ENCODE results near the gene RFTN1. TPM values are rescaled to one million over a fixed set of nuclear protein-coding genes. Genes with fewer than 3 reads are reported as not detected.

Gene RFTN1
- total RNA-seq, 1 donor from 2014 or later = 25.0 TPM

DNA sequence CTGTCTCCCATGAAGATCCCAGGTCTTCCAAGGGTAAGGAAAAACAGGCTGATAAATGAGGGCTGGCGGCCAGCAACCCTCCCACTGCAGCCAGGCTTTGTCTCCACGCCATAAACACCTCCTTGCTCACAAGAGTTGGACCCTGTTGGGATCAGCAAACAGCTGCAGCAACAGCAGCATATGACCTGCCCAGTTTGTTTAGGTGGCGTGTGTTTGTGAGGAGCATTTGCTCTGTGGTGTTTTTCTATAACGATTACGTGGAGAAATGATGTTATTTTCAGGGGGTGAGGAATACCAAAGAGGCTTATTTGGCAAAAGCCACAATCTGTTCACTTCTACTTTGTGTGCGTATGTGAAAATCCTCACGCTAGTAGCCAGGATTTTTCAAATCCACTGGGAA, 58.5 kb downstream of the RFTN1 start:
- peak; percentile 68 for ATAC-seq
- intact Hi-C loops (cut with micrococcal nuclease) = no loop called here
- peak; percentile 58 for DNase-seq

DNA sequence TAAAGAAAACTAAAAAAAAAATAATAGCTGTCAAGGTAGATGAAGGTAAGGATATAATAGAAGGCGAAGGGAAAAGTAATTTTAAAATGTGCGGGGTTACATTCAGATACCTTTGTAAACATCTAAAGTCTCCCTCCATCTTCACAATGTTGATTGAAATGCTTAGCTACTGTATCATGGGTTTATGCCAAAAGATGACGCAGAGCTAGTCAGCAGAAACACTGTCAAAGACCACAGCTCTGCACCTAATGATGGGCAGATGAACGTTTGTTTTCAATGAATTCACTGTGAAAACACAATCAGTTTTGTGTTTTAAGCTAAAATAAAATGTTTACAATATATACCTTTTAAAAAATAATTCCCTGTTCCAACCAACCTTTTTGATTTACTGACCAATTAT, 61.2 kb downstream of the RFTN1 start:
- intact Hi-C loops (cut with micrococcal nuclease) = no loop called here
- DNase-seq = no peak
- ATAC-seq = no peak

DNA sequence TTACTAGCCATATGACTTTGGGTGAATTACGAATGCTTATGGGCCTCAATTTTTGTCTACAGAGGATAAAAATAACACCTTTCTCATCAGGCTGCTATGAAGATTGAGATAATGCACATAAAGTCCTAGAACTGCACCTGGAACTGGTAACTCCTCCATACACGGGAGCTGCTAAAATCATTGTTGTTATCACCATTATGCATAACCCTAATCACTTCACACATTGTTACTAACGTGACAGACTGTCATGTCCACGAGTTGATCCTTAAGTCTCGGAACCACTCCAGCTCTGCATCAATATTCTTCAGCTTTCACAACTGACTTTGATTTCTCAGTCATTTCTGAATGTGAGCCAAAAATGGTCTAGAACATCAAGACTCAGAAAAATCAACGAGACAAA, 64.1 kb downstream of the RFTN1 start:
- no peak for DNase-seq
- peak; percentile 68 for ATAC-seq
- intact Hi-C loops (cut with micrococcal nuclease) = no loop called here

DNA sequence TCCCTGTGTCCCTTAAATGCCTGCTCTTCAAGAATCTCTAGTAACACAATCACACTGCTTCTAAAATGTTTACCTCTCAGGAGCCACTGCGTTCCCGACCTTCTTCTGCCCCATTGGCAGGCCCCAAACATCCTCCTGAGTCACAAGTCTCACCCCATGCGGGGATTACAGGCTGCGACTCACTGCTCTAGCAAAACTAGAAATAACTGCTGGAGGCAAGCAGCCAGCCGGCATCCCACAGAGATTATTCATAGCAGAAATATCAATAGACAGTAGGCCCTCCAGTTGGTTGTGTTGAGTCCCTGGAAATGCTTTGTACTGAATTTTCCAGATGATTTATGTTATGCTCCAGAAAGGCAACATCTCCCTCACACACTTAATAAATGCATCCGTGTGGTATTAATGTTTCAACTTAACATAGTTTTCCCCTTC, 64.8 kb downstream of the RFTN1 start:
- intact Hi-C loops (cut with micrococcal nuclease) = no loop called here

DNA sequence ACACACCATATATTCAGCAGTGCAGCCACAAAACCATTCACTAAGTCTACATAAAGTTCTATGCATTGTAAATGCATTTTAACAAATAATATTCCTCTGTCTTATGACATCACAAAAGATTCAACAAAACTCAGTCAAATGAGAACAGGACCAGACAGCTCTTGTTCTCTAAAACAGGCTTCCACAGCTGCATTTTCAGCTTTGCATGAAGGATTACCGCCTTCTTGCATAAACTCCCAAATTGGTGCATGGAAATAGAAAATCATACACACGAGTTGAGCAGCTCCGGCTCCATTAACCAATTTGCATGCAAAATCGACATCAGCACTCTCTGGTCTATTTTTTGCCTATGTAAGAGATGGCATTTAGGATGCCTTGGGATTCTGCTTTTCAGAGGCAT, 66.4 kb downstream of the RFTN1 start:
- ATAC-seq (no peak), DNase-seq (no peak)
- intact Hi-C loops (cut with micrococcal nuclease) = no loop called here

More for the DNA sequence above, 64.8 kb downstream of the RFTN1 start:
- ATAC-seq = peak; percentile 75
- DNase-seq = peak; percentile 77

DNA sequence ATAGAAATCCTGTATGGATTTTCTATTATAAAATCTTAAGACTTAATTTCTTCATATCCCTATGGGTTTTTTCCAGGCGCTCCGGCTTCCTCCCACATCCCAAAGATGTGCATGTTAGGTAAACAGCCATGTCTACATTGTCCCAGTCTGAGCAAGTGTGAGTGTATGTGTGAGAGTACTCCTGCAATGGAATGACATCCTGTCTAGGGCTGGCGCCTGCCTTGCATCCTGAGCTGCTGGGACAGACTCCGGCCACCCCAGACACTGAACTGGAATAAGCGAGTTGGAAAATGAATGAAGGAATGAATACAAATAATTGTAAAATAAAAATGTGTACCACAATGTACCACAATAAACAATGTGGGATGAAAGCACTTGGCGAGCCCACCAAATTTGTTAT, 69.2 kb downstream of the RFTN1 start:
- intact Hi-C loops (cut with micrococcal nuclease) = no loop called here
- DNase-seq (no peak), ATAC-seq (no peak)

DNA sequence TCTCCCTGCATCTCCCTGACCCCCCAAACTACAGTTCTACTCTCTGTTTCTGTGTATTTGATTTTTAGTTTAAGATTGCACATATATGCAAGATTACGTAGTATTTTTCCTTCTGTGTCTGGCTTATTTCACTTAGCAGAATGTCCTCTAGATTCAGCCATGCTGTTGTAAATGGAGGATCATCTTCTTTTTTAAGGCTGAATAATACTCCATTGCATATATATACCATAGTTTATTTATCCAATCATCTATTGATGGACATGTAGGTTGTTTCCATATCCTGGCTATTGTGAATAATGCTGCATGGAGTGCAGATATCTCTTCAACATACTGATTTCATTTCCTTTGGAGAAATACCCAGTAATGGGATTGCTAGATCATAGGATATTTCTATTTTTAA, 70.8 kb downstream of the RFTN1 start:
- no peak for DNase-seq
- intact Hi-C loops (cut with micrococcal nuclease) = no loop called here
- ATAC-seq = no peak

DNA sequence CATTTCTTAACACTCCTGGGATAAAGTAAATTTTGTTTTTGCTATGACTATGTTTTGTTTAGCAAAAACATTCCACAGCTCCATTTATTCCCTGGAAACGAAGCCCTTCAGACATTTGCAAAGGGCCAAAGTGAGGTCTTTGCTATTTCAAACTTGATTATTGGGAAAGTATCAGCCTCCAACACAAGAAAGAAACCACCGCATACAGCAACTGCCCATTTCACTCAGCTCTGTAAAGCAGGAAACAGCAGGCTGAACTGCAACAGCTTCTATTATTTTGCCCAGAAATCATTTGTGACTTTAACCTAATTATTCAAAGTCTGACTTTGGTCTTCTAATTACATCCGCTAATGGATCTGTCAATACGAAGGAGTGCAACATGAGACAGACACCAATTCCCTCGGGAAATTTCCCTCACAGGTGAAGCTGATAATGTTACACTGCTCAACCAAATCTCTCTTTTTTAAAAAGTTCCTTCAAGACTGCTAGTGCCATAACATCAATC, 72.1 kb downstream of the RFTN1 start:
- DNase-seq (no peak), ATAC-seq (no peak)
- intact Hi-C loops (cut with micrococcal nuclease) = no loop called here

DNA sequence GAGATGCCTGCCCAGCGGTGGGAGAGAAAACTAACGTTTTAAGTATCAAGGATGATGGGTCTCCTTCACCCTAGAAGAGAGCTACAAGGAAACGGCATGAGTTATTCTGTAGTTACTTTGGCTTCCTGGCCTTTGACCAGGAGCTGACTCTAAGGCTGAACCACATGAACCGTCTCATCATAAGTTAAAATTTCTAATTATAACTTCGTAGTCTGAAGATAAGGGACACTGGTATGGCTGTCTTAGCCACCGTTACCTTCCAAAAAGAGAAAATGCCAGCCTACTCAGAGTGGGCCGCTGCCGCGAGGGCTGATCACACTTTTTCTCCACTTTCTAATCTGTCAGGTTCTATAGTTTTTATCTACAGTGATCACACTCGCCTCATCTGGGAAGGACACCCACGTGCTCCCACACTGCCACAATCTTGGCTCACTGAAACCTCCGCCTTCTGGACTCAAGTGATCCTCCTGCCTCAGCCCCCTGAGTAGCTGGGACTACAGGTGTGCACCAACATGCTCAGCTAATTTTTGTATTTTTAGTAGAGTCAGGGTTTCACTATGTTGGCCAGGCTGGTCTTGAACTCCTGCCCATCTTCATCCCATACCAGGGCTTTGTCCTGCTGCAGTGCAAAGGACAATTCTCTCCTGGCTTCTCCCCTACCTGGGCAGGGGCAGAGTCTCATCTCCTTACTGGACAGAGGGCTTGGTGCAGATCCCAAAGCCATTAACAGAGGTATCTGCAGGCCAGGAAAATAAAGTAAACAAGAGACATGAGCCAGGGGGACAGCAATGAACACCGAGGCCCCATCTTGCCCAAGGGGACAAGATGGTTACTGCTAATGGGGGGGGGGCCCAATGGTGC, 73.4 kb downstream of the RFTN1 start:
- ATAC-seq (peak; percentile 45), DNase-seq (no peak)
- intact Hi-C loops (cut with micrococcal nuclease) = no loop called here

DNA sequence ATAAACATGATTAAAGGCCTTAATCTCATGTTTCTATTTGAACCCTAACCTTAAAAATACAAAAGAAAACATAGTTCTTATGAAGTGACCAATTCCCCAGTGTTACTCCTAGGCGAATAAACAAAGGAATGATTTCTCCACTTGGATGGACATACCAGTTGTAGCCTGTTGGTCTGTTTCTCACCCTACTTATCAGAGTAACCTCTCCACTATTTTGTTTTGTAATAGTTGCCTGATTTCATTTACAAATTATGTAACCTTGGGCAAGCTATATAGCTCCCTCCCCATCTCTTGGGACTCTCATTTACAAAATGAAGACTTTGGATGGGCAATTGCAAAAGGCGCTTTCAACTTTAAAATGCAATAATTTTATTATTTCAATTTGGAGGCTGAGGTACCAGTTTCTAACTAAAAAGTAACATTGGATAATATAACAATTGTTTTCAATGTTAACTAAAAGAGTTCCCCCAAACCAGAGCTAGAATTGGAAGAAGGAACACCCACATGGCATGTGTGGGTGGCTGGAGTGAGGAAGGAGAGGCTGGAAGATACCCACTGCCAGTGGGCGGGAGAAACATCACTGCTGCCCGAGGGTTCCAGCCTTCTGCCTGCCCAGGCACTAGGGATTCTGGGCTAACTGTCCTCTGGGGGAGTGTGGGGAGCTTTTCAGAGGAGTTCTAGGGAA, 74.2 kb downstream of the RFTN1 start:
- ATAC-seq = peak; percentile 82
- intact Hi-C loops (cut with micrococcal nuclease) = no loop called here
- no peak for DNase-seq

DNA sequence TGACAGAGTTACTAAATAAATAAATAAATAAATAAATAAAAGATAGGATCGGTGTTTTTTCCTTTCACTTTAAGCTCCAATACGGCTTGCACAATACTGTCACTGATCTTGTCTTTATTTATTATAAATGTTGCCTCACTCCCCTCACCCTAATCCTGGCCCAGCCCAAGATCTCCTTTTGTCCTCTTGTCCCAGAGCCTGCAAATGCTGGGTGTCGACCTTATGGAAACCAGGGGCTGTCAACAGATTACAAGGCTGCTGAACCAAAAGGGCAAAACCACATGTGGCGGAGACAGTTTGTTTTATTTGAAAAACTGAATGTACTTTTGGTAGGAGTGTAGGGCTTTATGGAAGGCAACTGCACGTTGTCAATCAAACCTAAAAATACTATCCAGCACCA, 75.9 kb downstream of the RFTN1 start:
- DNase-seq (no peak), ATAC-seq (peak; percentile 63)
- intact Hi-C loops (cut with micrococcal nuclease) = no loop called here

DNA sequence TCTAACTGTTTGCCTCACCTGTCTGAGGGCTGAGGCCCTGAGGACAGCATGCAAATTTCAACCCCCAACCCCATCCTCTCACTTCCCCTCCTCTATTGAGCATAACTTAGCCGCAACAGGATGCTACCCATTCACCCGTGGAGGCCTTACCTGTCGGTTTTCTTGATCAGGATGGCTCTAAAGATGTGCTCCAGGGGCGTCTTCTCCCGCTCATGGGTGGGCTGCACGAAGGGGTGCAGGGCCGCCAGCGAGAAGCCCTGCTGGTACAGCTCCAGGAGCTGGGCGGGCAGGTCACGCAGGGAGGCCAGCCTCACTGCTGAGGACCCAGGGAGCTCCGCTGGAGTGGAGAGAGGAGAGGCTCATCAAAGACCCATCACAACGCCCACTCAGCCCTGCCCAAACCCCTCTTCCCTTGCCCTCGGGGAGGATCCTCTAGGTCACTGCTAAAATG, 79.8 kb downstream of the RFTN1 start:
- ATAC-seq = no peak
- intact Hi-C loops (cut with micrococcal nuclease) = no loop called here
- DNase-seq = no peak

DNA sequence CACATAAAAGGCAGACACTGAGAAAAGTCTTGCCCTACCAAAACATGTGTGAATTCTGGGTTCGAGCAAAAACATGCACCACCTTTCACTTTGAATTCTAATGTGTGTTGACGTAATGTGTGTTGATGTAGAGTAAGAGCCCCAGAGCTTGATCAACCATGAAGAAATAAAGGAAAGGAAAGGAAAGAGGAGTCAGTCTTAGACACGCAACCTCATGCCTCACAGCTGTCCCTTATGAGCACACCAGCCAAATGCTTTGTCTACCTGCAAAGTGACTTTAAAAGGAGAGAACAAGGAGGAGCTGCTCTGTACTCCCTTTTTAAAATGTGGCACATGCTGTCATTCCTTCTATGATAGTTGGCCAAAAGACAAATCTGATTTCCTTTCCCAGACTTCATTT, 80.8 kb downstream of the RFTN1 start:
- no peak for DNase-seq
- intact Hi-C loops (cut with micrococcal nuclease) = no loop called here
- no peak for ATAC-seq

DNA sequence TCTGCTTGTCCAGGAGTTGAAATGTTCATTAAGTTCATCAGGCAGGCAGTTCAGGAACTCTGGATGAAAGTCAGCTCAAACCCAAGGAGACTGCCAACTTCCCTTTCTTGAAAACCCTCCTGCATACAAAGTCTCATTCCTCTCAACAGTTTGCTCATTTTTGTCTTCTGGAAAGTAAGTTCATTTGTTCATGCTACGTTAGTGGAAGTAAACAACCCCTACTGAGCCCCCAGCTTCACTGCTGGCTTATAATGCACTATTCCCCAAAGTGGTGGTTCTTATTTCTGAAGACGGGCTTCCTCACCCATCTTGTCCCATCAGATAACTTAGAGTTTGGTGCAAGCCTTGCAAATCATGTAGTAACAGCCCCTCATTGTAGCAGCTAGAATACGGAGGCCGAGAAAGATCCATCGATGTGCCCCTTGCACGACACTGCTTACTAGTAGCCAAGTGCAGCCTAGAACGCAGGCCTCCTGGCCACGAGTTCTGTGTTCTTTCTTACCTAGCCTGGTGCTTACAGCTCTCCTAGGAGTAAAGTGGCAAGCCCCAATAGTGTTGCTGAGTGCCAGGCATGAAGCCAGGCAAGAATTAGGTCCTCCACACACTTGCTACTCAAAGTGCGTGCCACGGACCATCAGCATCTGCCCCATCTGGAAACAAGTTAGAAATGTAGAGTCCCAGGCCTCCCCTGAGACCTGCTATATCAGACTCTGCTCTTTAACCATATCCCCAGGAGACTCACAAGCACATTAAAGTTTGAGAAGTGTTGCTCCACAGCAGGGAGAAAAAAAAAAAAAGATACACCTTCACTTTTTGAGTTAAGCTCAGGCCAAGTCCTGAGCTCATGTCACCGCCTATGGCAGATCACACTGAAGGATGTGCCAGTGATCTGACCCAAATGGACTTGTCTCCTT, 82.5 kb downstream of the RFTN1 start:
- intact Hi-C loops (cut with micrococcal nuclease) = no loop called here
- ATAC-seq (no peak), DNase-seq (no peak)

DNA sequence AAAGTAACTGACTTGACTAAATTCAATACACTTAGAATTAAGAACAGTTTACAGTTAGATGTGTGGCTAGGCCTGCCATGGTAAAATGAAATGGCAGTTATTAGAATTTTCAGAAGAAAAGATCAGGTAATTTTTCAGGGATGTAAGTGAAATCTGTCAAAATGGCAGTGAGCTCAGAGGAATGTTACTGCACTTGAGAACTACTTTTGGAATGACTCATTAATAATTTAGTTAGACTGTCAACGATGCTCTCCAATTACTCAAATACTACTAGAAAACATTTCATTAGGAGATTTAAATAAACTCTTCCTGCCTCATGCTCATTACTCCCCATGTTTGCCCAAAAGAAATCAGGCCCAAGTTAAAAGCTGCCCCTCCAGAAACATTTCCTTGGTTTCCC, 84.4 kb downstream of the RFTN1 start:
- intact Hi-C loops (cut with micrococcal nuclease) = no loop called here
- DNase-seq = no peak
- no peak for ATAC-seq

DNA sequence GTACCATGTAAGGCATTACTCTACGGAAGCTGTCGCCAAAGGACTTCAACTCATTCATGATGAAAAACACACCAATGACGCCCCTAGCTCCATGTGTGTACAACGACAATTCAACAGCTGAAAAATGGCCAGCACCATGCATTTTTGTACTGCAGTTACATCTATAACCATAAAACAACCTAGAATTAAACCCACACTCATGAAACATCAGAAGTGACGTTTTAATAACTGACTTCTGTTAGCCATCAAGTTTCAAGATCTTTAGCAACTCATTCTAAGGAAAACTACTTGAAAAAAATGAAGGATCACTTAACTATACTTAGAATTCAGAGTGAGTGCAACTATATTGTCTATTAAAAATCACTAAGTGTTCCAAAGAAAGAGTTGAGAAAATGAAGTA, 84.9 kb downstream of the RFTN1 start:
- intact Hi-C loops (cut with micrococcal nuclease) = no loop called here
- DNase-seq (no peak), ATAC-seq (no peak)

DNA sequence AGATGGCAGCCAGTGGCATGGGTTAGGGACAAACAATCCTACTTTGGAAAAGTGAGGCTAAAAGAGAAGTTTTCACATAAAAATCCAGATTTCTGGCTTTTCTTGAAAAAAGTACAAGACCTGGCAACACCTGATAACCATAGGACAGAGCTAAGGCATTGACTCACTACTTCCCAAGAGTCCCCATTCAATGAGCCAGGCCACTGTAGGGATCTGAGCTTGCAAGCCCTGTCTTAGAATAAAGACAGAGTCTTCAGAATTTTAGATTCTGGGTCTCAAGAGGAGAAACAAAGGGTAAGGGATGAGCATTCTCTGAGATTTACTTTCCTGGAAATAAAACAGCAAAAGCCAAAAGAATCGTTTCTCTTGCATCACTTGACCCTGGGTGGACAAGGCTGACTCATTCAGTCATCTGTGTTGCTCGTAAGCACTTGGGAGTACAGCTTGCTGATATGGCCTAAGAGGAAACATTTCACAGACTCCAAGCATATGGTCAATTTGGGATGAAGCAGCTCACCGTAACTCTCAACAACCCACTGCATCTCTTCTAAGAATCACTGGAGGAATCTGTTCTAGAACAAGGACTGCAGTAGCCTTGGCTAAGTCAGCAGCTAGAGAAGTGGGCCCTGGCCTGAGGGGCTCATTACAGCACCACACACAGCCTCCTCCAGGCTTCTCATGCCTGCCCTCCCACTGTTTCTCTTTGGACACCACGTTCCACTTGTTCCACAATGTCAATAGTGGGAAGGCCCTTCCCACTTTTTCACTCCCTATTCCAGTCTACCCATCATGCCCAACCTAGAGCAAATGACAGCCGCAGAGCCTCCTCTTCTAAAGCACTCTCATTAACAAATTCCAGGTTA, 86.2 kb downstream of the RFTN1 start:
- DNase-seq = no peak
- intact Hi-C loops (cut with micrococcal nuclease) = no loop called here

DNA sequence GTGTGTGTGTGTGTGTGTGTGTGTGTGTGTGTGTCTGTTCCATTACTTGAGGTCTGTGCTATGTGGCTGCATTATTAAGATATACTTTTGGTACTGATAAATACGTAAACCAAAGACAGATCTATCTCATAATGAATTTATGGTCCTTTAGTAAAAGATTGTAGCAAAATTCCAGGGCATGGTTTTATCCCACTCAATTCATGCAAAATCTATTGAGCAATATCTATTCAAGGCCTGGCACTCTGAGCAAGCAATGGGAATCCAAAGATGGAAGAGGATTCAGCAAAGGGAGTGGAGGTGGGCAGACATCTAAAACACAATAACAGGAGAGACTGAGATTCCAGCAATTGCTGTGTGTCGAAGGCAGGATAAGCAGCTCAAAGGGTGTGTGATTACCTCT, 86.8 kb downstream of the RFTN1 start:
- intact Hi-C loops (cut with micrococcal nuclease) = no loop called here
- ATAC-seq (peak; percentile 30), DNase-seq (no peak)

More for the DNA sequence above, 86.2 kb downstream of the RFTN1 start:
- peak; percentile 97 for ATAC-seq

DNA sequence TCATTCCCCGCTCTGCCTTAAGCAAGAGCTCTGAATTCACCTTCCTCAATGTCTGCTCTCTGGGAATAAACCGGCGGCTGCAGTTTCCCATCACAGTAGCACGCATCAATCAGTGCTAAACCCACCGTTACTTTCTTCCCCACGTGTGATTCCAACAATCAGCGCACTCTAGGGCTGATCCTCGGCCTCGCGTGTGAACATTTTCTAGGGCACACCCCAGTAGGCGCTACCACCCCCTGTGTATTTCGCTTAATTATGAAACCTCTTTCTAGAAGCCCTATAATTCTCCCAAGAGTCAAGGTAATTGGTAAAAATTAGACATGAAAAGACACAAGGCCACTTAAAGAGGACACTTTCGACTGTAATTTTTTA, 87.5 kb downstream of the RFTN1 start:
- intact Hi-C loops (cut with micrococcal nuclease) = no loop called here
- DNase-seq = no peak
- no peak for ATAC-seq

Data from left ventricle myocardium superior (tissue), 1 donor.